Activated CD8-positive, alpha-beta T cell treated with anti-CD3 and anti-CD28 coated beads for 36 hours (primary cell): ENCODE measurements around the gene RBMY1J. TPM values are rescaled to one million over a fixed set of nuclear protein-coding genes. Genes with fewer than 3 reads are reported as not detected.
"Not testable (repeated sequence)": the region's sequence is repeated elsewhere in the genome, so short reads cannot be mapped to it uniquely, and the experiment has no call there.

ENCODE experiments used
- ATAC-seq: fragments of 200-7000 bp; cut with Tn5 transposase; one replicate; pipeline ENCODE4 v1.10.0; 2021; ENCODE audit warnings: mild to moderate bottlenecking, moderate library complexity
- CTCF ChIA-PET: fragments of 350-600 bp; sonication (Branson Sonifier 250); formaldehyde crosslinking; loops from one replicate; lab custom pipeline; 2021; ENCODE audit warnings: antibody characterized with exemption; lab: Charles Lee
- POLR2A ChIA-PET: fragments of 350-600 bp; sonication (Branson Sonifier 250); formaldehyde crosslinking; loops from one replicate; lab custom pipeline; 2021; ENCODE audit warnings: antibody characterized with exemption; lab: Charles Lee
- DNase-seq: peaks from one replicate; pipeline ENCODE4 v3.0.0-alpha.2; 2020
- H3K27ac Mint-ChIP-seq: one replicate; pipeline ENCODE4 v1.8.0; 2021; ENCODE audit warnings: mild to moderate bottlenecking, mixed read lengths
- H3K27me3 Mint-ChIP-seq: one replicate; pipeline ENCODE4 v1.8.0; 2021; ENCODE audit warnings: mixed read lengths
- H3K36me3 Mint-ChIP-seq: one replicate; pipeline ENCODE4 v1.8.0; 2021; ENCODE audit warnings: low read depth, mixed read lengths
- H3K4me1 Mint-ChIP-seq: one replicate; pipeline ENCODE4 v1.8.0; 2021; ENCODE audit warnings: low read depth, mixed read lengths
- H3K4me3 Mint-ChIP-seq: one replicate; pipeline ENCODE4 v1.8.0; 2021; ENCODE audit warnings: mild to moderate bottlenecking, moderate library complexity, mixed read lengths
- H3K9me3 Mint-ChIP-seq: one replicate; pipeline ENCODE4 v1.8.0; 2021; ENCODE audit warnings: mixed read lengths
- intact Hi-C: fragments of 100-400 bp; cut with micrococcal nuclease; formaldehyde crosslinking; loops from one replicate; pipeline ENCODE4 v1.10.0; 2022
- total RNA-seq, 2 experiments: library from RNA; stranded (reverse); gene quantifications; one replicate each; pipeline ENCODE4 v1.2.3, GENCODE V29; 2021
- TF ChIP-seq, protein P1 (sequence below): fragments of 200-600 bp; IDR thresholded peaks from one replicate; pipeline ENCODE4 v1.8.0; 2022; ENCODE audit warnings: antibody characterized with exemption, mild to moderate bottlenecking

RBMY1J gene
- total RNA-seq = not detected

DNA sequence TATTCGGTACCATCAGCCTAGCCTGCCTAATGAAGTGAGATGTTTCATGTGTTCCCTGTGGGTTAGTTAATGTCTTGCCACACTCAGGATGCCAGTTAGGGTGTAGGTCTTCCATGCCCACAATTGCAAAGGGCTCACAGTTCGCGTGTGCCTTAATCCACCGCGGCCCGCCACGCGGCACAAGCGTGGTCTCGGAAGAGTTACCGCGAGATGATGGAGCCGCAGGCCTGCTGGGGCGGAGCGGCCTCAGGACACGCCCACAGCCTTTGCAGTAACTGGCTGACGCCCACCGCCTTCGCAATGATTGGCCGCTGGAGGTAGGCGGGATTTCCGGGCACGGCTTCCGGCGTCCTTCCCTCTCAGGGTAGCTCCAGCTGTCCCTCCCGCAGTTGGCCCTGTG lies at the start of gene RBMY1J:
RBMY1J (plus strand) TSS at position 301 of the 400 bp plus-strand sequence. CDS start 2,038 bp downstream, outside the sequence.
- H3K9me3 Mint-ChIP-seq, DNase-seq, H3K27ac Mint-ChIP-seq, ATAC-seq, H3K4me1 Mint-ChIP-seq, intact Hi-C loops, H3K36me3 Mint-ChIP-seq, H3K4me3 Mint-ChIP-seq, POLR2A ChIA-PET, H3K27me3 Mint-ChIP-seq, CTCF ChIA-PET: not testable (repeated sequence)

DNA sequence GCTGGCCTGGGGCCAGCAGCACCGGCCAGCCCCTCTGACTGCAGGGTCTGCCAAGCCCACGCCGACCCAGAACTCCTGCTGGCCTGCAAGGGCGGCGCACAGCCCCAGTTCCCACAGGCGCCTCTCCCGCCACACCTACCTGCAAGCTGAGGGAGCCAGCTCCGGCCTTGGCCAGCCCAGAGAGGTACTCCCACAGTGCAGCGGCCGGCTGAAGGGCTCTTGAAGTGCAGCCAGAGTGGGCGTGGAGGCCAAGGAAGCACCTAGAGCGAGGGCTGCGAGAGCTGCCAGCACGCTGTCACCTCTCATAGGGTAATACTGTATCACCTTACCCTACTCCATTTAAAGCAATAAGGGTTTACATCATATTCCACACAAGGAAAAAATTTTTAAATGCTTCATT lies 35.8 kb upstream of the RBMY1J start:
- no peak overlapping the region for H3K4me3 Mint-ChIP-seq
- TF ChIP-seq, protein P1, sequence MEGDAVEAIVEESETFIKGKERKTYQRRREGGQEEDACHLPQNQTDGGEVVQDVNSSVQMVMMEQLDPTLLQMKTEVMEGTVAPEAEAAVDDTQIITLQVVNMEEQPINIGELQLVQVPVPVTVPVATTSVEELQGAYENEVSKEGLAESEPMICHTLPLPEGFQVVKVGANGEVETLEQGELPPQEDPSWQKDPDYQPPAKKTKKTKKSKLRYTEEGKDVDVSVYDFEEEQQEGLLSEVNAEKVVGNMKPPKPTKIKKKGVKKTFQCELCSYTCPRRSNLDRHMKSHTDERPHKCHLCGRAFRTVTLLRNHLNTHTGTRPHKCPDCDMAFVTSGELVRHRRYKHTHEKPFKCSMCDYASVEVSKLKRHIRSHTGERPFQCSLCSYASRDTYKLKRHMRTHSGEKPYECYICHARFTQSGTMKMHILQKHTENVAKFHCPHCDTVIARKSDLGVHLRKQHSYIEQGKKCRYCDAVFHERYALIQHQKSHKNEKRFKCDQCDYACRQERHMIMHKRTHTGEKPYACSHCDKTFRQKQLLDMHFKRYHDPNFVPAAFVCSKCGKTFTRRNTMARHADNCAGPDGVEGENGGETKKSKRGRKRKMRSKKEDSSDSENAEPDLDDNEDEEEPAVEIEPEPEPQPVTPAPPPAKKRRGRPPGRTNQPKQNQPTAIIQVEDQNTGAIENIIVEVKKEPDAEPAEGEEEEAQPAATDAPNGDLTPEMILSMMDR = no peak
- H3K4me1 Mint-ChIP-seq = no peaks in the 10 kb centered on the region
- ATAC-seq = no peak
- H3K9me3 Mint-ChIP-seq = no peaks in the 10 kb centered on the region
- H3K27ac Mint-ChIP-seq = no peak overlapping the region
- DNase-seq = no peak
- CTCF ChIA-PET = no interaction called here
- intact Hi-C loops = no loop called here
- POLR2A ChIA-PET = no interaction called here
- H3K36me3 Mint-ChIP-seq = no peaks in the 10 kb centered on the region
- no peaks in the 10 kb centered on the region for H3K27me3 Mint-ChIP-seq

DNA sequence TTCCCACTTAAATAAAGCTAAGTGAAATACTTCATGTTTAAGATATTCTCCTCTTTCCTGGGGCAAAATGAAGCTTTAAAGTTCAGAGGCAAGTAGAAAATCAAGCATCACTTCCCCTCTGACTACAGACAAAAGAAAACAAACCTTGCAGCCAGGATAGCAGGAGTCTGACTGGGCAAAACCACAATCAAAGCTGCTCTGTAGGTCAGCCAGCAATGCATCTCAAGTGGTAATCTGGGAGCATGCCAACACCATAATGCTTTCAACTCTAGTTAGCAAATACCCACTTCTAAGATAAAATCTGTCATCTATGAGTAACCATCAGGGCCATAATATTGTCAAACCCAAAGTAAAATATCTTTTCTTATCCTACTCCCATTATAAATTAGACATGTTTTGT lies 32.6 kb upstream of the RBMY1J start:
- Mint-ChIP-seq H3K27me3 (no peaks in the 10 kb centered on the region), H3K9me3 (no peaks in the 10 kb centered on the region), H3K36me3 (no peaks in the 10 kb centered on the region), H3K4me3 (no peak overlapping the region), H3K27ac (no peak overlapping the region), H3K4me1 (no peaks in the 10 kb centered on the region)
- TF ChIP-seq, protein P1 = no peak
- intact Hi-C loops = no loop called here
- no peak for ATAC-seq
- ChIA-PET POLR2A (no interaction called here), CTCF (no interaction called here)
- DNase-seq = no peak

DNA sequence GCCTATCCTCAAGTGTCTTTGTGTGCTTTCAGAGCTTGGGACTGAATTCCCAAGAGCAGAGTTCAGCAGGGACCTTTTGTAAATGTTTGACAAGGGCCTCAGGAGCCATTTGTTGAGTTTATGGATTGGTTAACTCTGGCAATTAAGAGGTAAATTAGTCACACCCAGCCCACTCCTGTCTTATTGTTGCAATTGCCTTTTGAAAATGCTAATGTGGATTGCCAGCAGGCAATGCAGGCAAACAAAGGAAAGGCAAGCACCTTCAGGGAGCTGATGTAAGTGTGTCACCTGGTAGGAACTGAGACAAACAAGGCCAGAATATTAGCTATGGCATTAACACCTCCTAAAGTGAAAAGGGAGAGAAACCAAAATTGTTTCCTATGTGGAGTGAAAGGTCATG lies 29.7 kb upstream of the RBMY1J start:
- Mint-ChIP-seq H3K4me1 (no peaks in the 10 kb centered on the region), H3K27me3 (no peaks in the 10 kb centered on the region), H3K27ac (no peak overlapping the region), H3K4me3 (no peak overlapping the region), H3K36me3 (no peaks in the 10 kb centered on the region), H3K9me3 (no peaks in the 10 kb centered on the region)
- CTCF ChIA-PET = no interaction called here
- TF ChIP-seq, protein P1 = no peak
- POLR2A ChIA-PET = no interaction called here
- ATAC-seq = no peak
- no peak for DNase-seq
- intact Hi-C loops = no loop called here

DNA sequence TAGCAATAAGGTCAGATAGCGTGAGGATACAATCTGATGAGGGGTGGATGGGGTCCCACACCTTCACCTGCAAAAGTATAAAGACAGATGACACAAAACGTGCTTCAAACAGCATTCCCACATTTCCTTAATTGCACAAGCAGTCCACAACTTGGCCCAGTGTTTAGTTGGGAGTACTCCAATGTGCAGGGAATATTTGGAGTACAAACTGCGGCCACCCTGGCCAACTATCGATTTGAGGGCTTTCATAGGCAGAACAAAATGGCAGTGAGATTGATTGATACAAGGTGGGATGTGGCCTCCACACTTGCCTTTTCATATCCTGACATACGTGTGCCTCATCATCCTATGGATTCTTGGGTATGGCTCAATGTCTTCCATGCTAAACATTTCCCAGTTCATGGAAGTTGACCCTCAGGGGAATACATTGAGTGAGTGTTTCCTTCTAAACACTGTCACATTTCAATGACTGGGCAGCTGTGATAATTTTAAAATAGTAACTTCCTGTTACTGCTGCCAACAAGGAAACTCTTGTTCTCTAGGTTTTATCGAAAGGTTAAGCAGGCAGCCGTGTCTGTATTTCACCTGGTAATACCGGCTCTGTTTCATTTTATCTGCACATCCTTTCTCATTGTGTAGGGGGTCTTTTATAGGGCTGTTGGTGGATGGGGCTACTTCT lies 41.6 kb downstream of the RBMY1J start:
- H3K4me3 Mint-ChIP-seq, CTCF ChIA-PET, DNase-seq, H3K36me3 Mint-ChIP-seq, ATAC-seq, H3K27ac Mint-ChIP-seq, intact Hi-C loops, H3K4me1 Mint-ChIP-seq, H3K9me3 Mint-ChIP-seq, H3K27me3 Mint-ChIP-seq, POLR2A ChIA-PET: not testable (repeated sequence)

DNA sequence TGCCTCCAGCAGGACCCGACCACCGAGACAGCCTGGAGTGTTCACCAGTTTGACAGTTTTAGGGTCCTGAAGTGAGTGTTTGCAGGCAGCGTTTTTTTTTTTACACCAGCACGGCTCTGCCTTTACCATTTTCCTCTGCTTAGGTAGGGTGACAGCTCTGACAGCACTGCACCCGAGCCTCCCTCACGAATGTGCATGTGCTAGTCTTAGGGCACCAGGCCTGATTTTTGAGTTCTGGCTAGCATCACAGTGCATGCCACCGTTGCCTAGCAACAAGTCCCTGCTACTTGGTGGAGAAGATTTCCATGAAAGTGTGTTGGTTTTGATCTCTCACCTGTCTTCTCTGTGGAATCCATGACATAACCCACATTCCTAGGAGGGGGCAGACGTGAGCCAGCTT lies 52.3 kb downstream of the RBMY1J start:
- intact Hi-C loops, H3K9me3 Mint-ChIP-seq, H3K4me3 Mint-ChIP-seq, ATAC-seq, CTCF ChIA-PET, H3K36me3 Mint-ChIP-seq, POLR2A ChIA-PET, DNase-seq, H3K27ac Mint-ChIP-seq, H3K4me1 Mint-ChIP-seq, H3K27me3 Mint-ChIP-seq: not testable (repeated sequence)

DNA sequence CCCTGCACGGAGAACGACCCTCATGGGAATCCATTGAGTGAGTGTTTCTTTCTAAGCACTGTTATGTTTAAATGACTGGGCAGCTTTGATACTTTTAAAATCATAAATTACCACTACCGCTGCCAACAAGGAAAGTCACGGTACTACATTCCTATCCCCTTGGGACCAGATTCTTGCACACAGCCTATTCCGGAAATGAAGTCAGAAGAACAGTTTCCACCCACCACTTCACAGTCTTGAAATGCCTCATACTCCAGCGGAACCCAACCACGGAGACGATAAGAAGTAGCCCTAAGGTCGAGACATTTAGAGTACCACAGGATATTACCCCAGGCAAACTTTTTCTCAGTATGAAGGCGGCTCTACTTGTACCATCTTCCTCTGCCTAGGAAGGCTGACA lies 58.8 kb downstream of the RBMY1J start:
- POLR2A ChIA-PET, CTCF ChIA-PET, H3K9me3 Mint-ChIP-seq, H3K36me3 Mint-ChIP-seq, DNase-seq, H3K27me3 Mint-ChIP-seq, H3K4me1 Mint-ChIP-seq, H3K27ac Mint-ChIP-seq, H3K4me3 Mint-ChIP-seq, intact Hi-C loops, ATAC-seq: not testable (repeated sequence)

Other genes with a start within 250 kb of the RBMY1J start
- gene RBMY1F, start 220.5 kb upstream of the RBMY1J start, total RNA-seq = not detected